Right lobe of liver (tissue), 4 donors: ENCODE results near the gene DDX10.

Experiments used
- POLR2A ChIP-seq: fragments of 450-650 bp; IDR thresholded peaks from one replicate; pipeline ENCODE4 v1.6.1; 2017; ENCODE audit warnings: antibody characterized with exemption, mild to moderate bottlenecking
- TF ChIP-seq, protein P1 (sequence below), 4 donors: fragments of 200-600 bp in 3 of 4; fragments of 450-650 bp in 1 of 4; IDR thresholded peaks; one replicate each; pipeline versions ENCODE4 v1.5.1 to v1.8.0; 2016 to 2022; ENCODE audit warnings: antibody characterized with exemption in 4 of 4, mild to moderate bottlenecking in 2 of 4
- donor health status: DM: no; HTN: no; CAD: no.
- donor health status: DM: no; HTN: no; CAD: no.
- donor health status: DM: no; HTN: yes; CAD: no.

- TF ChIP-seq, protein P1, sequence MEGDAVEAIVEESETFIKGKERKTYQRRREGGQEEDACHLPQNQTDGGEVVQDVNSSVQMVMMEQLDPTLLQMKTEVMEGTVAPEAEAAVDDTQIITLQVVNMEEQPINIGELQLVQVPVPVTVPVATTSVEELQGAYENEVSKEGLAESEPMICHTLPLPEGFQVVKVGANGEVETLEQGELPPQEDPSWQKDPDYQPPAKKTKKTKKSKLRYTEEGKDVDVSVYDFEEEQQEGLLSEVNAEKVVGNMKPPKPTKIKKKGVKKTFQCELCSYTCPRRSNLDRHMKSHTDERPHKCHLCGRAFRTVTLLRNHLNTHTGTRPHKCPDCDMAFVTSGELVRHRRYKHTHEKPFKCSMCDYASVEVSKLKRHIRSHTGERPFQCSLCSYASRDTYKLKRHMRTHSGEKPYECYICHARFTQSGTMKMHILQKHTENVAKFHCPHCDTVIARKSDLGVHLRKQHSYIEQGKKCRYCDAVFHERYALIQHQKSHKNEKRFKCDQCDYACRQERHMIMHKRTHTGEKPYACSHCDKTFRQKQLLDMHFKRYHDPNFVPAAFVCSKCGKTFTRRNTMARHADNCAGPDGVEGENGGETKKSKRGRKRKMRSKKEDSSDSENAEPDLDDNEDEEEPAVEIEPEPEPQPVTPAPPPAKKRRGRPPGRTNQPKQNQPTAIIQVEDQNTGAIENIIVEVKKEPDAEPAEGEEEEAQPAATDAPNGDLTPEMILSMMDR (IDR thresholded peaks at IDR 0.05), result no peak
- TF ChIP-seq POLR2A, result no peak
These were observed 104.1 kb downstream of the DDX10 start for GRCh38 chr11:108768964-108769363.
